ENCODE data around the gene DOCK11.

DOCK11 gene

DNA sequence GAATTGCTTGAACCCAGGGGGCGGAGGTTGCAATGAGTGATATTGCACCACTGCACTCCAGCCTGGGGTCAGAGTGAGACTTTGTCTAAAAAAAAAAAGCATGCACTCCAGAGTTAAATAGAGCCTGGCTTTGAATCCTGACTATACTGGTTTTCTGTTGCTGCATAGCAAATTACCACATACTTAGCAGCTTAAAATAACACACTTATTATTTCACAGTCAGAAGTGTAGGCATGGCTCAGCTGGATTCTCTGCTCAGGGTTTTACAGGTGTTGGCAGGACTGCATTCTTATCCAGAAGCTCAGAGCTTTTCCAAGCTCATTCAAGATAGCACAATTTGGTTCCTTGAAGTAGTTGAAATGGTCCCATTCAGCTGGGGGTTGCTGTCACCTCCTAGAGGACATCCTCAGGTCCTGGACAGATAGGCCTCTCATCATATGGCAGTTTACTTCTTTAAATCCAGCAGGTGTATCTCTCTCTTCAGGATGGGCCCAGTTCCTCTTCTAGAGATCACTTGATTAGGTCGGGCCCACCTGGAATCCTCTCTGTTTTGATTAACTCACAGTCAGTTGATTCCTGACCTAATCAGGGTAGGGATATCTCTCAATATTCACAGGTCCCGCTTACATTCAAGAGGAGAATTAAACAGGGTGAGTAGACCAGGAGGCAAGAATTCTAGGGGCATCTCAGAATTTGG lies 26.8 kb downstream of the DOCK11 start:
- peak; percentile 28 for DNase-seq (ENCODE audit: low read depth)
- no peak overlapping the region for H3K4me3 ChIP-seq (ENCODE audit: low read depth, low read length)
- no peak for TF ChIP-seq CTCF (conservative IDR thresholded peaks at IDR 0.05; ENCODE audit: low read depth, low read length)

DNA sequence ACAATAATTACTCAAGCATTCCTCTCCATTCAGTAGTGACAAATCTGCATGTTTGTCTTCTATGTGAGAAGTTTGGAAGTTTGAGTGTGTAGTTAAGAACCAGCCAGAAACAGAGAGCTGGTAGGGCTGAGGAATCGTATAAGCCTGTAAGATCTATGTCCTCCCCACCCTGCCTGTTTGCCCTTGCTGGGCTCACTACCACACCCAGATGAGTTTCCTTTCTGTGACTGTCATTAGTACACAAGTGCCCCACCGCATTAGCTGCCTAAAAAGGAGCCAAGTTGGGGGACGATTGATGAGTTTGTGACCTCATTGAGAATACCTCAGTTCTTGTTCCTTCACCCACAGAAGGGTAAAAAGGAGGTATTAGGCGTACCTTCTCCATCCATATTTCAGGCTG lies 28.3 kb downstream of the DOCK11 start:
- DNase-seq (ENCODE audit: low read depth): no peak
- TF ChIP-seq CTCF (conservative IDR thresholded peaks at IDR 0.05; ENCODE audit: low read depth, low read length): no peak
- H3K4me3 ChIP-seq (ENCODE audit: low read depth, low read length): no peak overlapping the region

- no peak for DNase-seq (ENCODE audit: low read depth)
- no peak for TF ChIP-seq CTCF (conservative IDR thresholded peaks at IDR 0.05; ENCODE audit: low read depth, low read length)
- H3K4me3 ChIP-seq (ENCODE audit: low read depth, low read length): no peak overlapping the region
Measured at GRCh38 chrX:118524344-118524743, 28.7 kb downstream of the DOCK11 start.

- no peak overlapping the region for H3K4me3 ChIP-seq (ENCODE audit: low read depth, low read length)
- TF ChIP-seq CTCF (conservative IDR thresholded peaks at IDR 0.05; ENCODE audit: low read depth, low read length): no peak
- no peak for DNase-seq (ENCODE audit: low read depth)
Measured at GRCh38 chrX:118525174-118525730, 29.6 kb downstream of the DOCK11 start.

GRCh38 chrX:118526149-118526548 lies 30.5 kb downstream of the DOCK11 start:
- peak; percentile 45 for DNase-seq (ENCODE audit: low read depth)
- no peak for TF ChIP-seq CTCF (conservative IDR thresholded peaks at IDR 0.05; ENCODE audit: low read depth, low read length)
- H3K4me3 ChIP-seq (ENCODE audit: low read depth, low read length): no peak overlapping the region

GRCh38 chrX:118528071-118528737 lies 32.6 kb downstream of the DOCK11 start:
- H3K4me3 ChIP-seq (ENCODE audit: low read depth, low read length): no peak overlapping the region
- no peak for TF ChIP-seq CTCF (conservative IDR thresholded peaks at IDR 0.05; ENCODE audit: low read depth, low read length)
- DNase-seq (ENCODE audit: low read depth): no peak

All from choroid plexus epithelial cell (primary cell).